H1 (cell line): ENCODE measurements around the gene TAF4. TPM values are rescaled to one million over a fixed set of nuclear protein-coding genes. Genes with fewer than 3 reads are reported as not detected.

Experiments
- CTCF ChIA-PET: fragments of 300-600 bp; sonication (Branson Sonifier 250); formaldehyde crosslinking; loops from one replicate; lab custom pipeline; 2021; ENCODE audit not compliant: partially characterized antibody; lab: Charles Lee
- POLR2A ChIA-PET: fragments of 300-600 bp; sonication (Branson Sonifier 250); formaldehyde crosslinking; loops from one replicate; lab custom pipeline; 2021; ENCODE audit warnings: inconsistent platforms; ENCODE audit not compliant: partially characterized antibody; lab: Charles Lee
- DNase-seq, 2 experiments: peaks; one replicate each; pipeline versions ENCODE4 v3.0.0 to v3.0.0-alpha.2; 2010 to 2022; ENCODE audit warnings: low spot score in 2 of 2, low read depth in 1 of 2, mixed read lengths in 1 of 2
- FAIRE-seq: peaks from 2 replicates; lab custom pipeline; 2011; peaks lifted over from hg19 to GRCh38; lab: Jason Lieb, UNC
- H2AFZ ChIP-seq: 2 replicates; pipeline ENCODE4 v1.8.1; 2012; ENCODE audit warnings: low read length, inconsistent platforms
- H2AK5ac ChIP-seq: 2 replicates; pipeline ENCODE4 v1.6.1; 2013; ENCODE audit warnings: low read depth, low read length
- H2BK120ac ChIP-seq: replicated peaks from 2 replicates; pipeline ENCODE3; 2013; ENCODE audit warnings: low read depth, low read length, inconsistent platforms
- H2BK12ac ChIP-seq: 2 replicates; pipeline ENCODE4 v1.6.1; 2013; ENCODE audit warnings: low read depth, low read length
- H2BK15ac ChIP-seq: 2 replicates; pipeline ENCODE4 v1.6.1; 2013; ENCODE audit warnings: low read length
- H2BK20ac ChIP-seq: 2 replicates; pipeline ENCODE4 v1.6.1; 2013; ENCODE audit warnings: low read length
- H2BK5ac ChIP-seq: 2 replicates; pipeline ENCODE4 v1.6.1; 2013; ENCODE audit warnings: low read depth, low read length
- H3K14ac ChIP-seq: 2 replicates; pipeline ENCODE4 v1.6.1; 2013; ENCODE audit warnings: inconsistent platforms; ENCODE audit not compliant: insufficient read length
- H3K18ac ChIP-seq: 2 replicates; pipeline ENCODE4 v1.6.1; 2013; ENCODE audit warnings: low read length; ENCODE audit errors: extremely low read depth
- H3K23ac ChIP-seq: 2 replicates; pipeline ENCODE4 v1.6.1; 2013; ENCODE audit warnings: inconsistent platforms; ENCODE audit not compliant: insufficient read length
- H3K23me2 ChIP-seq: 2 replicates; pipeline ENCODE4 v1.6.1; 2013; ENCODE audit warnings: low read depth, low read length
- H3K27ac ChIP-seq: 2 replicates; pipeline ENCODE4 v1.6.1; 2011; ENCODE audit warnings: low read depth, low read length, inconsistent platforms
- H3K27me3 ChIP-seq, 4 experiments: replicated peaks in 1 of 4; 1 replicate in 1 of 4; 2 replicates in 3 of 4; pipeline versions ENCODE4 v1.6.1 to v1.8.1; 2011 to 2013; ENCODE audit warnings: low read length in 3 of 4, mild to moderate bottlenecking in 3 of 4, inconsistent platforms in 2 of 4, mixed read lengths in 2 of 4, moderate library complexity in 1 of 4; ENCODE audit not compliant: control insufficient read depth in 3 of 4, insufficient read depth in 3 of 4; ENCODE audit errors: extremely low read depth in 1 of 4
- H3K36me3 ChIP-seq, 4 experiments: 2 replicates each; pipeline versions ENCODE4 v1.6.1 to v1.8.1; 2011 to 2013; ENCODE audit warnings: mild to moderate bottlenecking in 4 of 4, low read length in 3 of 4, moderate library complexity in 2 of 4, control low read depth in 1 of 4, inconsistent platforms in 1 of 4; ENCODE audit not compliant: insufficient read depth in 4 of 4, control insufficient read depth in 2 of 4
- H3K4ac ChIP-seq: replicated peaks from 2 replicates; pipeline ENCODE3; 2013; ENCODE audit warnings: low read length, low read depth, mixed read lengths, inconsistent platforms; ENCODE audit not compliant: insufficient read length
- H3K4me1 ChIP-seq, 4 experiments: replicated peaks in 1 of 4; 1 replicate in 1 of 4; 2 replicates in 3 of 4; pipeline versions ENCODE4 v1.6.1 to v1.8.1; 2011 to 2013; ENCODE audit warnings: low read length in 3 of 4, inconsistent platforms in 2 of 4, mixed read lengths in 1 of 4; ENCODE audit not compliant: insufficient read depth in 4 of 4, control insufficient read depth in 3 of 4
- H3K4me2 ChIP-seq, 2 experiments: 2 replicates each; pipeline versions ENCODE4 v1.6.1 to v1.8.1; 2011 to 2013; ENCODE audit warnings: low read depth in 2 of 2, low read length in 2 of 2, control low read depth in 1 of 2, inconsistent platforms in 1 of 2, mild to moderate bottlenecking in 1 of 2; ENCODE audit not compliant: insufficient read depth in 1 of 2
- H3K4me3 ChIP-seq, 4 experiments: fragments of 200-600, 300-600 bp in 1 of 4; sonication (generic), shearing (Covaris generic), sonication (Bioruptor Twin) in 1 of 4; 2 replicates each; pipeline versions ENCODE4 v1.5.1 to v1.8.1; 2011 to 2016; ENCODE audit warnings: low read length in 4 of 4, low read depth in 3 of 4, control low read depth in 2 of 4, inconsistent platforms in 2 of 4, mild to moderate bottlenecking in 2 of 4, mixed read lengths in 1 of 4, moderate library complexity in 1 of 4; ENCODE audit not compliant: insufficient read depth in 2 of 4; ENCODE audit errors: extremely low read depth in 1 of 4
- H3K56ac ChIP-seq: replicated peaks from 2 replicates; pipeline ENCODE3; 2013; ENCODE audit warnings: low read depth, mild to moderate bottlenecking, mixed read lengths, low read length, inconsistent platforms; ENCODE audit not compliant: insufficient read length
- H3K79me1 ChIP-seq: 2 replicates; pipeline ENCODE4 v1.6.1; 2013; ENCODE audit warnings: low read depth, low read length, control low read depth
- H3K79me2 ChIP-seq, 2 experiments: 2 replicates each; pipeline versions ENCODE4 v1.6.1 to v1.8.1; 2012 to 2013; ENCODE audit warnings: low read length in 2 of 2, mild to moderate bottlenecking in 2 of 2, inconsistent platforms in 1 of 2; ENCODE audit not compliant: insufficient read depth in 2 of 2, control insufficient read depth in 1 of 2
- H3K9ac ChIP-seq, 4 experiments: replicated peaks in 1 of 4; 1 replicate in 1 of 4; 2 replicates in 3 of 4; pipeline versions ENCODE4 v1.6.1 to v1.8.1; 2011 to 2013; ENCODE audit warnings: low read depth in 3 of 4, low read length in 3 of 4, control low read depth in 2 of 4, mild to moderate bottlenecking in 2 of 4, moderate library complexity in 2 of 4, inconsistent platforms in 1 of 4; ENCODE audit errors: extremely low read depth in 1 of 4
- H3K9me3 ChIP-seq, 2 experiments: 2 replicates each; pipeline versions ENCODE4 v1.6.1 to v1.8.1; 2012 to 2013; ENCODE audit warnings: mild to moderate bottlenecking in 2 of 2, moderate library complexity in 2 of 2, control low read depth in 1 of 2, inconsistent platforms in 1 of 2, low read depth in 1 of 2, low read length in 1 of 2, mixed read lengths in 1 of 2; ENCODE audit not compliant: insufficient read depth in 2 of 2
- H4K20me1 ChIP-seq, 2 experiments: replicated peaks in 1 of 2; 2 replicates each; pipeline versions ENCODE3 to v1.8.1; 2011 to 2013; ENCODE audit warnings: inconsistent platforms in 2 of 2, low read length in 2 of 2, mild to moderate bottlenecking in 1 of 2; ENCODE audit not compliant: insufficient read depth in 2 of 2, control insufficient read depth in 1 of 2
- H4K5ac ChIP-seq: 2 replicates; pipeline ENCODE4 v1.6.1; 2013; ENCODE audit warnings: low read length, low read depth, mixed read lengths, inconsistent platforms; ENCODE audit not compliant: insufficient read length
- H4K8ac ChIP-seq: 2 replicates; pipeline ENCODE4 v1.8.0; 2013; ENCODE audit warnings: mild to moderate bottlenecking, moderate library complexity, low read length, inconsistent platforms; ENCODE audit not compliant: insufficient read depth; ENCODE audit errors: extremely low read depth
- H4K91ac ChIP-seq: replicated peaks from 2 replicates; pipeline ENCODE3; 2013; ENCODE audit warnings: low read length, mixed read lengths, inconsistent platforms; ENCODE audit not compliant: insufficient read length
- CBX5 ChIP-seq: fragments of 300-800, 300-1000 bp; sonication (generic); IDR thresholded peaks from 2 replicates; pipeline ENCODE4 v1.7.1; 2016; ENCODE audit warnings: antibody characterized with exemption, low read length, low read depth
- JUND ChIP-seq: IDR thresholded peaks from 2 replicates; pipeline ENCODE4 v1.6.1; 2011; ENCODE audit warnings: mild to moderate bottlenecking, improper control_type of control experiment, low read length
- PHF8 ChIP-seq: fragments of 200-600 bp; sonication (generic); conservative IDR thresholded peaks from 2 replicates; pipeline ENCODE4 v1.7.1; 2012; ENCODE audit warnings: low read depth, mild to moderate bottlenecking, inconsistent platforms, low read length, moderate library complexity
- RFX5 ChIP-seq: IDR thresholded peaks from 2 replicates; pipeline ENCODE4 v1.6.1; 2011; ENCODE audit warnings: low read depth, low read length, improper control_type of control experiment, borderline replicate concordance
- SUZ12 ChIP-seq: fragments of 200-600 bp; sonication (generic); IDR thresholded peaks from 2 replicates; pipeline ENCODE4 v1.6.1; 2012; ENCODE audit warnings: mild to moderate bottlenecking, inconsistent platforms, low read length, moderate library complexity, mixed read lengths
- WGBS, 2 experiments: shearing (Covaris generic) in 1 of 2; methylation state at CpG; one replicate each; pipeline versions ENCODE4 v1.1.6 to v1.1.7; 2013 to 2015; ENCODE audit warnings: low lambda C conversion rate in 2 of 2, mixed read lengths in 2 of 2, inconsistent platforms in 1 of 2, low coverage in 1 of 2, missing lambda C conversion rate in 1 of 2; ENCODE audit not compliant: insufficient replicate concordance in 2 of 2, insufficient coverage in 1 of 2, insufficient read length in 1 of 2; ENCODE audit errors: extremely low coverage in 1 of 2, missing lambda C conversion rate in 1 of 2; 5-methylcytosine and 5-hydroxymethylcytosine counted together
- polyA plus RNA-seq, 7 experiments: library from polyadenylated mRNA; depleted of rRNA in 3 of 7; stranded (reverse) in 5 of 7; unstranded in 2 of 7; fragments of >200 nt in 5 of 7; fragments of 200-250 nt in 2 of 7; gene quantifications; 1 replicate in 5 of 7; 2 replicates in 1 of 7; 4 replicates in 1 of 7; pipeline versions ENCODE4 v1.2.1 to v1.2.3, GENCODE V29; 2011 to 2013; ENCODE audit warnings: missing spikeins in 2 of 7, mixed read lengths in 2 of 7
- total RNA-seq: library from RNA; stranded (reverse); fragmentation: NEBNext Ultra II Directional; extraction: Animal tissue kit (Norgen Biotek cat#: 25700); gene quantifications from 2 replicates; pipeline ENCODE4 v1.2.1, GENCODE V29; 2021

Gene TAF4
- total and polyA plus RNA-seq, 2 of the 8 experiments (the other 6 are each of a cell fraction or from before 2014, with no cell fraction given): 16.0 to 30.1 TPM

DNA sequence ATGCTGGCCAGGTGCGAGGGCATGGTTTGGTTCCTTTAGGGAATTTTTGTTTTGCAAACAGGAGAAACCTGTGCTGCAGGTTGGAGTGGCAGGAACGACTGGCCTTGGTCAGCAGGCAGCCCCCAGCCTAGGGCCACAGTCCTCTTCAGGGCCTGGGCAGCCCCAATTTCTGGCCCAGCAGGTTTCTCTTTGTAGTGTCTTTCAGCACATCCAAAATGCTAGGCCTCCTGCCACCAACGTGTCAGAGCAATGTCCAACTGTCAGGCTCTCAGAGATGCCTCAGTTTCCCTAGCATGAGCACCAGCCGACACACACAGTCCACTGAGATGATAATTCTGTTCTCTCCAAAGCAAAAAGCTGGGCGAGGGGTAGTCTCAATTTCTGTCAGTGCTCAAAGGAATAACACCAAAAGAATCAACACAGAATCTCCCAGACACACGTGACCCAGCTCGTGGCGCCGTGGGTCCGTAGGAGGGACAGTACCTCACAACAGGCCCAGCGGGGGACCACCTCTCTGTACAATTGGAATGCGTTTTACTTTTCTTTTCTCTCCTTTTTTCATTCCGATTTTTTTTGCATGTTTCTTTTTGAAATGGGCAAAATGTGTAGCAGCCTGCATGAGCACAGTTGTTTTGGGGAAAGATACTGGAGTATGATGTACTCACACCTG is 125.9 kb downstream of the TAF4 start:
- TF ChIP-seq CBX5: no peak
- no peak for TF ChIP-seq RFX5
- no peak for TF ChIP-seq SUZ12
- TF ChIP-seq PHF8: no peak
- no peak for TF ChIP-seq JUND
- H3K4me2 ChIP-seq: no peak overlapping the region
- no peak overlapping the region for H2AFZ ChIP-seq
- no peak overlapping the region for H3K27ac ChIP-seq
- no peak overlapping the region for H3K4ac ChIP-seq
- ChIA-PET CTCF (interaction anchor here (1.0 kb wide), 1 partner anchor 13 kb away, joined by 3 read pairs; no protein-coding TSS in a partner anchor), POLR2A (no interaction called here)
- H2BK120ac ChIP-seq: no peak overlapping the region
- peaks cover 0 to 13% (median 5%) of the 10 kb centered on the region in 4 experiments; a peak in 5 of 7 replicates for H3K4me1 ChIP-seq
- 85% methylated on average over 13 of the region's 13 CpGs; no CpG with 5 or more reads in 1 of the 2 experiments for WGBS, 2 experiments
- H3K14ac ChIP-seq: no peak overlapping the region
- H2AK5ac ChIP-seq: no peak overlapping the region
- H3K9me3 ChIP-seq: no peaks in the 10 kb centered on the region
- H3K56ac ChIP-seq: no peak overlapping the region
- H4K5ac ChIP-seq: no peak overlapping the region
- no peak overlapping the region for H3K4me3 ChIP-seq
- H3K79me2 ChIP-seq: no peaks in the 10 kb centered on the region
- no peaks in the 10 kb centered on the region for H3K23me2 ChIP-seq
- H3K9ac ChIP-seq: no peak overlapping the region
- no peaks in the 10 kb centered on the region for H3K79me1 ChIP-seq
- no peak overlapping the region for H2BK15ac ChIP-seq
- no peak overlapping the region for H4K8ac ChIP-seq
- H3K27me3 ChIP-seq: no peaks in the 10 kb centered on the region
- no peaks in the 10 kb centered on the region for H4K20me1 ChIP-seq
- H3K18ac ChIP-seq: no peak overlapping the region
- H3K23ac ChIP-seq: no peak overlapping the region
- H2BK12ac ChIP-seq: no peak overlapping the region
- H2BK20ac ChIP-seq: no peak overlapping the region
- FAIRE-seq: no peak
- no peaks in the 10 kb centered on the region for H3K36me3 ChIP-seq
- H4K91ac ChIP-seq: no peak overlapping the region
- H2BK5ac ChIP-seq: no peak overlapping the region
- DNase-seq: peak in 1 of 2 experiments; percentile 33
